ENCODE data around the gene GRIN3B.

GRIN3B gene

GRCh38 chr19:991174-991931 is 8.9 kb upstream of the GRIN3B start:
- no peak overlapping the region for H3K4me3 ChIP-seq (ENCODE audit: low read length)
- peak; percentile 74 for DNase-seq (ENCODE audit: low read depth)
- TF ChIP-seq CTCF (IDR thresholded peaks at IDR 0.05; ENCODE audit: insufficient read depth, low read depth, low read length, missing control alignments), result no peak

GRCh38 chr19:991932-992669 is 8.1 kb upstream of the GRIN3B start:
- H3K4me3 ChIP-seq (ENCODE audit: low read length), result no peak overlapping the region
- no peak for DNase-seq (ENCODE audit: low read depth)

DNA sequence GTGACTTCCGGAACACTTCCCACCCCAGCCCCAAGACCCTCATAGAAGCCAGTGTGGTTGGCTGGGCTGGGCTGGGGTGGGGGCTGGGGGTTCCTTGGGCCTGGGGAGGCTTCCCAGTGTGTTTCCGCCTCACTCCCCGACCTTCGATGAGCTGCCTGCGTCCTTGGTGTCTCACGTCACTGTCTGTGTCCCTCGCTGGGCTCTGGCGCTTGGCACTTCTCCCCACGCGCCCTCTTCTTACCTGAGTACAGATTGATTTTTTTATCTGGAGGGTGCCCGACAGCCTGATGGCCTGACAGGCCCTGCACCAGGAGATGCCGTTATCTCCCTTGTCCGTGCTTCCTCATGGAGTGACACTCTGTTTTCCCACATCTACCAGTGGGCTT is 7.6 kb upstream of the GRIN3B start:
- no peak for TF ChIP-seq CTCF (IDR thresholded peaks at IDR 0.05; ENCODE audit: insufficient read depth, low read depth, low read length, missing control alignments)
- DNase-seq (ENCODE audit: low read depth), result no peak
- H3K4me3 ChIP-seq (ENCODE audit: low read length), result no peak overlapping the region

More at GRCh38 chr19:991932-992669, 8.1 kb upstream of the GRIN3B start:
- no peak for TF ChIP-seq CTCF (IDR thresholded peaks at IDR 0.05; ENCODE audit: insufficient read depth, low read depth, low read length, missing control alignments)

DNA sequence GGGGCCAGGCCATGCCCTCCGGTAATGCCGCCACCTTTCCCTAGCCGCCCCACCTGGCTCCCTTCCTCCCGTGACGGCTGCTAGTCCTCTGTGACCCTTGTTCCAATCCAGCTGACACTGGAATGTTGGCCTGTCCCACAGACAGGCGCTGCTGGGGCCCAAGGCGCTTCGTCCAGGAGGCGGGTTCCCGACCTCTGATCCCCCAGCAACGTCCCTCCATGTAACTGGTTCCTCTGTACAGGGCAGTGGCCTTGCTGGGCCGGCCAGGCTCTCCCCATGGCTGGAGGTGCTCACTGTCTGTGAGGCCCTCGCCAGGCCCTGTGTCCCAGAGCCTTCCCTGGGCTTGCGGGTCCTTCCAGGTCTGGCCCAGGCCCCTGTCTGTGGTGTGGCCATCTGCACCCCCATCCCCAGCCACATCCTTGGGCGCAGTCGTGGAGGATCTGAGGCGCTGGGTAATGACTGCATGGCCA is 6.8 kb upstream of the GRIN3B start:
- no peak for TF ChIP-seq CTCF (IDR thresholded peaks at IDR 0.05; ENCODE audit: insufficient read depth, low read depth, low read length, missing control alignments)
- DNase-seq (ENCODE audit: low read depth), result no peak

DNA sequence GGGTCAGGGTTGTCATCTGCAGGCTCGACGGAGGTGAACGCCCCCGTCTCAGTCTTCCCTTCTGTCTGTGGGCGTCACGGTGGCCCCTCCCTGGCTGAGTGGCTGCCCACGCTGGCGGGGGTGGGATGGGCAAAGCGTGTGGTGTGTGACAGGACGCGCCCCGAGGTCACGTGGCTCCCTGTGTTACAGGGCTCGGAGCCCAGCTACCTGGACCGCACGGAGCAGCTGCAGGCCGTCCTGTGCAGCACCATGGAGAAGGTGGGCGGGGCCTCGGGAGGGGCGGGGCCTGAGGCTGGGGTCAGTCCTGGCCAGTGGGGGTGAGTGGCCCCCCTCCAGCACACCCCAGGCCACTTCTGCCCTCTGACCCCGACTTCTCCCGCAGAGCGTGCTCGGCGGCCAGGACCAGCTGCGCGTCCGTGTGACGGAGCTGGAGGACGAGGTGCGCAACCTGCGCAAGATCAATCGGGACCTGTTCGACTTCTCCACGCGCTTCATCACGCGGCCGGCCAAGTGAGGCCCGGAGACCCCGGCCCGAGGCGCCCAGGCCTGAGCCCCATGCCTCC is 6.3 kb upstream of the GRIN3B start:
- TF ChIP-seq CTCF (IDR thresholded peaks at IDR 0.05; ENCODE audit: insufficient read depth, low read depth, low read length, missing control alignments), result no peak
- DNase-seq (ENCODE audit: low read depth), result no peak
- H3K4me3 ChIP-seq (ENCODE audit: low read length), result no peak overlapping the region

More for the DNA sequence above, 6.8 kb upstream of the GRIN3B start:
- H3K4me3 ChIP-seq (ENCODE audit: low read length), result no peak overlapping the region

DNA sequence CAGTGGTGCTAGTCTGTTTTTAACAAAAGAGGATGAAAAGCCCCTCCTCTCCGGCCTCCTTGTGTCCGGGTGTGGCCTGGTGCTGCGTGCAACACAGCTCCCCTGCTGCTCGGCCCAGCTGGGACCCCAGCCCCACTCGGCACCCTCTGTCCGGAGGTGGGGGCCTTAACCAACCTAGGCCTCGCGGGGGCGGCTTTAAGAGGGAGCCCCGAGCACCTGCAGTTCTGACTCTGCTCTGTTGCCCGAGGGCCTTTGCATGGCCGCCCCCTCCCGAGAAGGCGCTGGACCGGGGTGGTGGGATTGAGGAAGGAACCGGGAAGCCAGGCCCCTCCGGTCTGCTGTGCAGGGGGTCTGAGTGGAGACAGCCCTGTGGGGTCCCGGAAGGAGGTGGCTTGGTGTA is 5.7 kb upstream of the GRIN3B start:
- TF ChIP-seq CTCF (IDR thresholded peaks at IDR 0.05; ENCODE audit: insufficient read depth, low read depth, low read length, missing control alignments), result no peak
- H3K4me3 ChIP-seq (ENCODE audit: low read length), result no peak overlapping the region
- no peak for DNase-seq (ENCODE audit: low read depth)
